ENCODE measurements around the gene TUBB8B. TPM values are rescaled to one million over a fixed set of nuclear protein-coding genes. Genes with fewer than 3 reads are reported as not detected.
"Not testable (repeated sequence)": the region's sequence is repeated elsewhere in the genome, so short reads cannot be mapped to it uniquely, and the experiment has no call there.

Gene TUBB8B
- polyA plus RNA-seq, result under 1 TPM; 0.16 to 0.82 TPM

DNA sequence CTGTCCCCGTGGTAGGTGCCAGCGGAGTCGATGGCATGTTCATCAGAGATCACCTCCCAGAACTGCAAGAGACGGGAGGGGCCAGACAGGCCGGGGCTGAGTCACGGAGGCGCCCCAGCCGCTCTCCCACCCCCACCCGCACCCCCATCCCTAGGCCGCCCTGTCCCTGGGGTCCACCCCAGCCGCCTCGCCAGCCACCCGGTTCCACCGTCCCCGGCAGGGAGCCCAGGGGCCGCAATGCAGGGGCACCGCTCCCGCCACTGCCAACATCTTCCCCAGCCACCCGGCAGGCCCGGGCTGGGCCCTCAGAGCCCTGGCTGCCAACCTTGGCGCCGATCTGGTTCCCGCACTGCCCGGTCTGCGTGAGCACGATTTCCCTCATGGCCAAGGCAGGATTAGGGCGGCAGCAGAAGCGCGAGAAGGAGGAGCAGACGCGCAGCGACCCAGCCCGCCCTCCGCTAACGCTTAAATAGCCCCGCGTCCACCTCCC is at the start of gene TUBB8B:
Gene TUBB8B (minus strand): TSS at position 440 of the 490 bp plus-strand sequence. CDS start 58 bp downstream, at position 382.
- H3K9me3 ChIP-seq (ENCODE audit: control insufficient read depth in 2 of 2, insufficient read depth in 1 of 2, low read depth in 1 of 2, low read length in 1 of 2); H3K27ac ChIP-seq (ENCODE audit: low read depth in 2 of 2, low read length in 1 of 2): not testable (repeated sequence)
- 83 to 87% methylated on average over 18 to 35 of the region's 37 CpGs for WGBS, 2 donors

DNA sequence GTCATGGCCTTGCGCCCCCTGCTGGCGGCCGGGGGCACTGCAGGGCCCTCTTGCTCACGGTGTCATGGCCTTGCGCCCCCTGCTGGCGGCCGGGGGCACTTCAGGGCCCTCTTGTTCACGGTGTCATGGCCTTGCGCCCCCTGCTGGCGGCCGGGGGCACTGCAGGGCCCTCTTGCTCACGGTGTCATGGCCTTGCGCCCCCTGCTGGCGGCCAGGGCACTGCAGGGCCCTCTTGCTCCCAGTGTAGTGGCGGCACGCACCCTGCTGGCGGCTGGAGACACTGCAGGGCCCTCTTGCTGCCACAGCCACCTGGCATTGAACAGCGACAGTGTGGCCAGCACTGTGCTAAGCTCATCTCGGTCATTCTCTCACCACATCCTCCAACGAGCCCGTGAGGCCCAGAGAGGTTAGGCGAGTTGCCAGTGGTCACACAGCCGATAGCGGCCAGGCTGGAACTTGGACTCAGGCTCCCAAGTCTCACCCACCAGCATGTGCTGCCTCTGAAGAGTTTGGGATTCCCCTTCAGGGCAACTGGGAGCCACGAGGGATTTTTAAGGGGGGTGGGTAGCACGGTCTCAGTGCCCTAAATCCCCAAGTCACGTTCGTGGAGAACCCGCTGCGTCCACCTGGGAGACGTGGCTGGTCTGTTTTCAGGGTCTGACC is 48.0 kb upstream of the TUBB8B start:
- not testable (repeated sequence) for H3K4me1 ChIP-seq (ENCODE audit: control insufficient read depth in 2 of 2, insufficient read depth in 2 of 2, low read length in 1 of 2); H3K9me3 ChIP-seq (ENCODE audit: control insufficient read depth in 2 of 2, insufficient read depth in 1 of 2, low read depth in 1 of 2, low read length in 1 of 2); H3K4me3 ChIP-seq (ENCODE audit: low read depth in 1 of 2, low read length in 2 of 2); H3K36me3 ChIP-seq (ENCODE audit: control insufficient read depth in 2 of 2, insufficient read depth in 2 of 2, low read length in 1 of 2); H3K27me3 ChIP-seq (ENCODE audit: control insufficient read depth in 1 of 2, insufficient read depth in 2 of 2, low read length in 2 of 2); H3K27ac ChIP-seq (ENCODE audit: low read depth in 2 of 2, low read length in 1 of 2)
- WGBS, 2 donors, result 81 to 86% methylated on average over 17 to 21 of the region's 31 CpGs

More for the DNA sequence above, at the start of gene TUBB8B:
- not testable (repeated sequence) for H3K36me3 ChIP-seq (ENCODE audit: control insufficient read depth in 2 of 2, insufficient read depth in 2 of 2, low read length in 1 of 2); H3K4me1 ChIP-seq (ENCODE audit: control insufficient read depth in 2 of 2, insufficient read depth in 2 of 2, low read length in 1 of 2); H3K4me3 ChIP-seq (ENCODE audit: low read depth in 1 of 2, low read length in 2 of 2); H3K27me3 ChIP-seq (ENCODE audit: control insufficient read depth in 1 of 2, insufficient read depth in 2 of 2, low read length in 2 of 2)

- not testable (repeated sequence) for H3K4me1 ChIP-seq (ENCODE audit: control insufficient read depth in 2 of 2, insufficient read depth in 2 of 2, low read length in 1 of 2); H3K27me3 ChIP-seq (ENCODE audit: control insufficient read depth in 1 of 2, insufficient read depth in 2 of 2, low read length in 2 of 2); H3K27ac ChIP-seq (ENCODE audit: low read depth in 2 of 2, low read length in 1 of 2); H3K4me3 ChIP-seq (ENCODE audit: low read depth in 1 of 2, low read length in 2 of 2); H3K9me3 ChIP-seq (ENCODE audit: control insufficient read depth in 2 of 2, insufficient read depth in 1 of 2, low read depth in 1 of 2, low read length in 1 of 2); H3K36me3 ChIP-seq (ENCODE audit: control insufficient read depth in 2 of 2, insufficient read depth in 2 of 2, low read length in 1 of 2)
- 72 to 75% methylated on average over 4 to 15 of the region's 20 CpGs for WGBS, 2 donors
Measured at GRCh38 chr18:96767-97131, 47.3 kb upstream of the TUBB8B start.

DNA sequence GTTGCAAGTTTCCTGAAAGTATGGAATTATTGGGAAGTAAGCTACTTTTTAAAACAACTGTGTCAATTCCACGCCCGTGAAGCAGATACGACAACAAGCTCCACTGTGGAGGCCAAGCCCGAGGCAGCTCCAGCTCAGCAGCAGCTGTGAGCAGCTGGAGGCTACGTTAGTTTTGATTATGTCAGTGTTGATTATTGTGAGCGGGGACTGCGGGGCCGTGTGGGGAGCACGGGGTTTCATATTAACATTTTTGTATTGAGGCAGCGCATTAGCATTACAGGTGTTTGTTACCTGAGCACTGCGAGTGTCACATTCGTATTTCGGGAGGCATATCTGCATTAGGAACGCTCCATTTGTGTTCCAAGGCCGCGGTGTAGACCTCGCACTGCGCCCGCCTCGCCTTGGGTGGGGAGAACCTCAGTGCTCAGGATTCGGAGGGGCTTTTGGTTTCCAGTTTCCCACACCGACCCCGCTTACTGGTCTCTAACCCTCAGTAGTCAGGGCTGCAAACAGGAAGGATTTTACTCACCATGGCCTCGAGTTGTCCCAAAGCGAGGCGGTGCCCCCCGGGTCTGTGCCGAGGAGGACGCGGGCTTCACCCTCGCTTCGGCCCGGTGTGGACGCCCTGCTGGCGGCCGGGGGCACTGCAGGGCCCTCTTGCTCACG is 46.8 kb upstream of the TUBB8B start:
- not testable (repeated sequence) for H3K27ac ChIP-seq (ENCODE audit: low read depth in 2 of 2, low read length in 1 of 2); H3K4me1 ChIP-seq (ENCODE audit: control insufficient read depth in 2 of 2, insufficient read depth in 2 of 2, low read length in 1 of 2); H3K4me3 ChIP-seq (ENCODE audit: low read depth in 1 of 2, low read length in 2 of 2); H3K27me3 ChIP-seq (ENCODE audit: control insufficient read depth in 1 of 2, insufficient read depth in 2 of 2, low read length in 2 of 2); H3K9me3 ChIP-seq (ENCODE audit: control insufficient read depth in 2 of 2, insufficient read depth in 1 of 2, low read depth in 1 of 2, low read length in 1 of 2); H3K36me3 ChIP-seq (ENCODE audit: control insufficient read depth in 2 of 2, insufficient read depth in 2 of 2, low read length in 1 of 2)
- 79 to 85% methylated on average over 15 to 21 of the region's 37 CpGs for WGBS, 2 donors

GRCh38 chr18:95580-95979 is 46.2 kb upstream of the TUBB8B start:
- not testable (repeated sequence) for H3K27me3 ChIP-seq (ENCODE audit: control insufficient read depth in 1 of 2, insufficient read depth in 2 of 2, low read length in 2 of 2); H3K27ac ChIP-seq (ENCODE audit: low read depth in 2 of 2, low read length in 1 of 2); H3K9me3 ChIP-seq (ENCODE audit: control insufficient read depth in 2 of 2, insufficient read depth in 1 of 2, low read depth in 1 of 2, low read length in 1 of 2); H3K36me3 ChIP-seq (ENCODE audit: control insufficient read depth in 2 of 2, insufficient read depth in 2 of 2, low read length in 1 of 2); H3K4me3 ChIP-seq (ENCODE audit: low read depth in 1 of 2, low read length in 2 of 2); H3K4me1 ChIP-seq (ENCODE audit: control insufficient read depth in 2 of 2, insufficient read depth in 2 of 2, low read length in 1 of 2)
- WGBS, 2 donors, result 88 to 91% methylated on average over 18 of the region's 18 CpGs

DNA sequence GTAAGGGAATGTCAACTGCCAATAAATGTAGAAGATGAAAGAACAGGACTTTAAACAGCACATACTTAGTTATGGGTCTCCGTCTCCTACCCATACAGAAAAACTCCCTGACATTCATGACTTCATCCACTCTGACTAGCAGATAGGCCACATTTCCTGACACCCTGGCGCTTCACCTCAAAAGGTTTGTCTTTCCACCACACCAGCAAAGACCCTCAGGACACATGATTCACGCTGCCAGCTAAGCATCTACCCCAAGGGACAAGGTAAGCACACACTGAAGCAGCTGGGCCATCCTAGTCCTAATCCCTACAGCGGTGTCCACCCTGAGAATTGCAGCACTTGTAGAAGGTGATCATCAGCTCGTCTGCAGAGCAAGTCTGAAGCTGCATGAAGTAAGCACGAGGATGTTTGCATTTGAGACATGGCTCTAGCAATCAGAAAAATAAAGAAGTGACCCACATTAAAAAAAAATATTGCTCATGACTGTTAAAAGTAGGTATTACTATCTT is 44.5 kb upstream of the TUBB8B start:
- not testable (repeated sequence) for H3K4me3 ChIP-seq (ENCODE audit: low read depth in 1 of 2, low read length in 2 of 2); H3K27ac ChIP-seq (ENCODE audit: low read depth in 2 of 2, low read length in 1 of 2); H3K36me3 ChIP-seq (ENCODE audit: control insufficient read depth in 2 of 2, insufficient read depth in 2 of 2, low read length in 1 of 2); H3K4me1 ChIP-seq (ENCODE audit: control insufficient read depth in 2 of 2, insufficient read depth in 2 of 2, low read length in 1 of 2); H3K9me3 ChIP-seq (ENCODE audit: control insufficient read depth in 2 of 2, insufficient read depth in 1 of 2, low read depth in 1 of 2, low read length in 1 of 2); H3K27me3 ChIP-seq (ENCODE audit: control insufficient read depth in 1 of 2, insufficient read depth in 2 of 2, low read length in 2 of 2)
- 70 to 72% methylated on average over 6 of the region's 6 CpGs for WGBS, 2 donors

DNA sequence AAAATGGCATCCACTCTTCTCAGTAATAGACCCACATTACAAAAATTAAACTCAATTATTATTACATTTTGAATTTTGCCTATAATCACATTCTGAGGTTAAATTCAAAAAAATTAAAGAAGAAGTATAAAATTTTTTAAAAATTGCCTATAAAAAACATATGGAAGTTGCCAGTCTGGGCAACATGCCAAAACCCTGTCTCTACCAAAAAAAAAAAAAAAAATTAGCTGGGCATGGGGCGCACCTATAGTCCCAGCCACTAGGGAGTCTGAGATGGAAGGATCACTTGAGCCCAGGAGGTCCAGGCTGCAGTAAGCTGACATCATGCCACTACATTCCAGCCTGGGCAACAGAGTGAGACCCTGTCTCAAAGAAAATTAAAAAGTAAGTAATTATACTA is 42.1 kb upstream of the TUBB8B start:
- not testable (repeated sequence) for H3K9me3 ChIP-seq (ENCODE audit: control insufficient read depth in 2 of 2, insufficient read depth in 1 of 2, low read depth in 1 of 2, low read length in 1 of 2)

GRCh38 chr18:90396-91193 is 41.2 kb upstream of the TUBB8B start:
- H3K27me3 ChIP-seq (ENCODE audit: control insufficient read depth in 1 of 2, insufficient read depth in 2 of 2, low read length in 2 of 2); H3K36me3 ChIP-seq (ENCODE audit: control insufficient read depth in 2 of 2, insufficient read depth in 2 of 2, low read length in 1 of 2); H3K27ac ChIP-seq (ENCODE audit: low read depth in 2 of 2, low read length in 1 of 2); H3K4me3 ChIP-seq (ENCODE audit: low read depth in 1 of 2, low read length in 2 of 2); H3K4me1 ChIP-seq (ENCODE audit: control insufficient read depth in 2 of 2, insufficient read depth in 2 of 2, low read length in 1 of 2); H3K9me3 ChIP-seq (ENCODE audit: control insufficient read depth in 2 of 2, insufficient read depth in 1 of 2, low read depth in 1 of 2, low read length in 1 of 2): not testable (repeated sequence)
- WGBS, 2 donors, result 74 to 77% methylated on average over 17 of the region's 17 CpGs

More for the DNA sequence above, 42.1 kb upstream of the TUBB8B start:
- H3K4me1 ChIP-seq (ENCODE audit: control insufficient read depth in 2 of 2, insufficient read depth in 2 of 2, low read length in 1 of 2); H3K4me3 ChIP-seq (ENCODE audit: low read depth in 1 of 2, low read length in 2 of 2); H3K36me3 ChIP-seq (ENCODE audit: control insufficient read depth in 2 of 2, insufficient read depth in 2 of 2, low read length in 1 of 2); H3K27ac ChIP-seq (ENCODE audit: low read depth in 2 of 2, low read length in 1 of 2); H3K27me3 ChIP-seq (ENCODE audit: control insufficient read depth in 1 of 2, insufficient read depth in 2 of 2, low read length in 2 of 2): not testable (repeated sequence)
- WGBS, 2 donors, result 87 to 100% methylated on average over 1 of the region's 1 CpG

GRCh38 chr18:89124-89523 is 39.7 kb upstream of the TUBB8B start:
- not testable (repeated sequence) for H3K4me3 ChIP-seq (ENCODE audit: low read depth in 1 of 2, low read length in 2 of 2); H3K27ac ChIP-seq (ENCODE audit: low read depth in 2 of 2, low read length in 1 of 2); H3K4me1 ChIP-seq (ENCODE audit: control insufficient read depth in 2 of 2, insufficient read depth in 2 of 2, low read length in 1 of 2); H3K36me3 ChIP-seq (ENCODE audit: control insufficient read depth in 2 of 2, insufficient read depth in 2 of 2, low read length in 1 of 2); H3K9me3 ChIP-seq (ENCODE audit: control insufficient read depth in 2 of 2, insufficient read depth in 1 of 2, low read depth in 1 of 2, low read length in 1 of 2); H3K27me3 ChIP-seq (ENCODE audit: control insufficient read depth in 1 of 2, insufficient read depth in 2 of 2, low read length in 2 of 2)
- 66 to 80% methylated on average over 6 of the region's 6 CpGs for WGBS, 2 donors

Measured in esophagus (tissue), 2 donors.